SH-SY5Y (cell line): ENCODE results near the gene SMIM1.

Source experiments
- GATA2 ChIP-seq: IDR thresholded peaks from 2 replicates; pipeline ENCODE4 v1.6.1; 2011; ENCODE audit warnings: mild to moderate bottlenecking, low read depth, low read length
- GATA3 ChIP-seq: IDR thresholded peaks from 2 replicates; pipeline ENCODE4 v1.6.1; 2011; ENCODE audit warnings: low read depth, mild to moderate bottlenecking, low read length, moderate library complexity

Gene SMIM1

DNA sequence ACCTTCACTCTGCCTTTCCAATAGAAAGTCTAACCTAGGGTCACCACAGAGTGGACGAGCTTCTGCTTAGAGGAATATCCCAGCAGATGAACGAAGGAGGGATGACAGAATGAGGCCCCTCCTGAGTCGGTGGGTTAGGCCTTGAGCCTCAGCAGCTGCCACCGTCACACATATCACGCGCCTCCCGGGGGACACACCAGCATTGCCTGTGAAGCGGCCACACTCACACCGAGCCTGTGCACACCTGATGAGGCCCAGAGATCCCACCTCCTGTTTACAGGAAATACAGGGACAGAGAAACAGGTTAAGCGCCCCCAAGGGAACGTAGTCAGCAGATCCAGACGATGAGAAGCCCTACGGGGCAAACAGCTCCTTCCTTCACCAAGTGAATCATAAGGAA is 48.9 kb downstream of the SMIM1 start:
- TF ChIP-seq GATA2 (no peak), GATA3 (no peak)

GRCh38 chr1:3821908-3822307 is 49.4 kb downstream of the SMIM1 start:
- no peak for TF ChIP-seq GATA3
- no peak for TF ChIP-seq GATA2

- TF ChIP-seq GATA2 (no peak), GATA3 (no peak)
These were observed 49.9 kb downstream of the SMIM1 start for GRCh38 chr1:3822421-3822820.

DNA sequence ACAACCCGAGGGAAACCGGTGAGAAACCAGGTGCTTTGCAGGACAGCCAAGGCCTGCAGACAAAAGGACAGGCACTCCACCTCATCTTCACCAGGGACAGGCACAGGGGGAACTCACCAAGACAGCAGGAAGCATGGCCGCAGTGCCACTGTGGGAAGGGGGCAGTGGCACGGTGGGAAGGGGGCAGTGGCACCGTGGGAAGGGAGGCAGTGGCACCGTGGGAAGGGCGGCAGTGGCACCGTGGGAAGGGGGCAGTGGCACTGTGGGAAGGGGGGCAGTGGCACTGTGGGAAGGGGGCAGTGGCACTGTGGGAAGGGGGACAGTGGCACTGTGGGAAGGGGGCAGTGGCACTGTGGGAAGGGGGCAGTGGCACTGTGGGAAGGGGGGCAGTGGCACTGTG is 52.1 kb downstream of the SMIM1 start:
- no peak for TF ChIP-seq GATA3
- TF ChIP-seq GATA2: no peak

DNA sequence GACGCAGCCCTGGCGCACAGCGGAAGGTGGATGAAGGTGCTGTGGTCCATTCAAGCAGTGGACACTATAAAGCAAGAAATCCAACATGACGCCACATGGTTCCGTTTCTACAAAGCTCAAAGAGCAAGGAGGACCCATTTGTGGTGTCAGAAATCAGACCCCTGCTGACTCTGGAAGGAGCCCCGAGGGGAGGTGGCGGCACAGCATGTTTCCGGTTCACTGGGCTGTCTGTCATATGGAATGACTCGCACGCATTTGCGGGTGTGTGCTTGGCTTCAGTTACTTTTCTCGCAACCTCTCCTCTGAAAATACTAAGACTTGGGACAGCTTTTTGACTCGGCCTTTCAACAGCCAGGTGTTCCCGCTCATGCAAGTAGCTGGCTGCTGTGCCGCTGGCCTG is 52.8 kb downstream of the SMIM1 start:
- TF ChIP-seq GATA3 (no peak), GATA2 (no peak)
